K562 (cell line): ENCODE data around the gene CTCF. TPM values are rescaled to one million over a fixed set of nuclear protein-coding genes. Genes with fewer than 3 reads are reported as not detected.

Source experiments
- ATAC-seq: fragments of 200-7000 bp; cut with Tn5 transposase; 3 replicates; pipeline ENCODE4 v1.9.1; 2020; ENCODE audit warnings: moderate library complexity
- BruUV-seq: library from RNA; stranded (reverse); fragments of 400-500 nt; replicated peaks from 2 replicates; lab custom pipeline; 2021; lab: Mats Ljungman, UMichigan
- CTCF ChIA-PET: fragments of 300-600 bp; formaldehyde crosslinking; extraction: SDS; loops from one replicate; lab custom pipeline; 2021; ENCODE audit warnings: low intra/inter-chr PET ratio; lab: Yijun Ruan, JAX
- POLR2A ChIA-PET: fragments of 300-600, 350-650 bp; sonication (Branson Sonifier 250); formaldehyde crosslinking; extraction: SDS; loops from one replicate; lab custom pipeline; 2021; ENCODE audit warnings: antibody characterized with exemption, inconsistent platforms; lab: Yijun Ruan, JAX
- DNase-seq, 4 experiments: peaks; one replicate each; pipeline versions ENCODE4 v3.0.0 to v3.0.0-alpha.2; 2011 to 2018; ENCODE audit warnings: low spot score in 3 of 4, mixed read lengths in 3 of 4; ENCODE audit errors: extremely low read depth in 1 of 4
- FAIRE-seq: peaks from 2 replicates; lab custom pipeline; 2011; peaks lifted over from hg19 to GRCh38; lab: Jason Lieb, UNC
- H2AFZ ChIP-seq: 2 replicates; pipeline ENCODE4 v1.6.0; 2011; ENCODE audit warnings: low read depth, low read length, control low read depth, inconsistent platforms
- H3K27ac ChIP-seq: fragments of 200-600 bp; 3 replicates; pipeline ENCODE4 v1.8.0; 2011; ENCODE audit warnings: low read depth, mild to moderate bottlenecking, control low read depth, inconsistent platforms, low read length, moderate library complexity, mixed read lengths; ENCODE audit errors: extremely low read depth
- H3K27me3 ChIP-seq, 2 experiments: fragments of 300-600 bp in 1 of 2; 2 replicates in 1 of 2; 3 replicates in 1 of 2; pipeline versions ENCODE4 v1.6.0 to v1.8.0; 2011; ENCODE audit warnings: inconsistent platforms in 2 of 2, low read length in 2 of 2, mild to moderate bottlenecking in 1 of 2, mixed read lengths in 1 of 2, moderate library complexity in 1 of 2; ENCODE audit not compliant: control insufficient read depth in 2 of 2, insufficient read depth in 2 of 2
- H3K36me3 ChIP-seq: fragments of 300-600 bp; 3 replicates; pipeline ENCODE4 v1.8.0; 2011; ENCODE audit warnings: mild to moderate bottlenecking, low read length, inconsistent platforms; ENCODE audit not compliant: control insufficient read depth, insufficient read depth
- H3K4me1 ChIP-seq, 2 experiments: fragments of 200-600 bp in 1 of 2; replicated peaks in 1 of 2; 2 replicates in 1 of 2; 3 replicates in 1 of 2; pipeline versions ENCODE4 v1.5.1 to v1.8.0; 2011; ENCODE audit warnings: inconsistent platforms in 2 of 2, low read length in 2 of 2, mild to moderate bottlenecking in 1 of 2, mixed read lengths in 1 of 2, moderate library complexity in 1 of 2; ENCODE audit not compliant: control insufficient read depth in 2 of 2, insufficient read depth in 2 of 2
- H3K4me2 ChIP-seq: 2 replicates; pipeline ENCODE4 v1.6.1; 2011; ENCODE audit warnings: low read length, control low read depth, inconsistent platforms, mixed read lengths; ENCODE audit not compliant: insufficient read depth
- H3K4me3 ChIP-seq: fragments of 200-600 bp; sonication (generic), shearing (Covaris generic); 2 replicates; pipeline ENCODE4 v1.5.1; 2016; ENCODE audit warnings: control low read depth, inconsistent platforms
- H3K79me2 ChIP-seq: fragments of 200-600 bp; 3 replicates; pipeline ENCODE4 v1.8.0; 2011; ENCODE audit warnings: low read length, inconsistent platforms; ENCODE audit not compliant: control insufficient read depth, insufficient read depth
- H3K9ac ChIP-seq, 2 experiments: 2 replicates each; pipeline versions ENCODE4 v1.6.0 to v1.6.1; 2011; ENCODE audit warnings: low read depth in 2 of 2, low read length in 2 of 2, control low read depth in 1 of 2, inconsistent platforms in 1 of 2, mild to moderate bottlenecking in 1 of 2, mixed read lengths in 1 of 2; ENCODE audit not compliant: insufficient read depth in 1 of 2
- H3K9me1 ChIP-seq: one replicate; pipeline ENCODE4 v1.6.0; 2011; ENCODE audit warnings: inconsistent platforms, mild to moderate bottlenecking, low read length, moderate library complexity; ENCODE audit not compliant: control insufficient read depth, insufficient read depth
- H3K9me3 ChIP-seq: replicated peaks from 2 replicates; pipeline ENCODE4 v1.5.1; 2011; ENCODE audit warnings: low read depth, low read length, inconsistent platforms; ENCODE audit not compliant: control insufficient read depth, insufficient read depth
- H4K20me1 ChIP-seq: replicated peaks from 2 replicates; pipeline ENCODE4 v1.6.1; 2011; ENCODE audit warnings: low read length, inconsistent platforms, mixed read lengths; ENCODE audit not compliant: control insufficient read depth, insufficient read depth
- ARID1B ChIP-seq: fragments of 450-650 bp; IDR thresholded peaks from 2 replicates; pipeline ENCODE4 v1.6.1; 2016; ENCODE audit warnings: antibody characterized with exemption, mild to moderate bottlenecking, inconsistent platforms
- ARNT ChIP-seq, 2 experiments: fragments of 450-650 bp; IDR thresholded peaks; 2 replicates each; pipeline ENCODE4 v1.6.1; 2016; ENCODE audit warnings: mild to moderate bottlenecking in 1 of 2
- FOXP4 ChIP-seq: sonication (generic); formaldehyde crosslinking; IDR thresholded peaks from 2 replicates; pipeline ENCODE4 v1.8.0; 2022; ENCODE audit warnings: mild to moderate bottlenecking, missing genetic modification reagents, borderline replicate concordance
- RBBP5 ChIP-seq: fragments of 200-600 bp; sonication (generic); IDR thresholded peaks from 2 replicates; pipeline ENCODE4 v1.6.1; 2012; ENCODE audit warnings: borderline replicate concordance, mild to moderate bottlenecking, low read length, control low read depth, inconsistent platforms; ENCODE audit not compliant: insufficient read depth, poor library complexity, severe bottlenecking
- RBM15 ChIP-seq: fragments of 200-400 bp; formaldehyde crosslinking; IDR thresholded peaks from 2 replicates; pipeline ENCODE4 v1.6.1; 2018; ENCODE audit warnings: mild to moderate bottlenecking, low read length, moderate library complexity; ENCODE audit not compliant: insufficient read depth
- SPI1 ChIP-seq: IDR thresholded peaks from 2 replicates; pipeline ENCODE4 v1.6.1; 2011; ENCODE audit warnings: low read depth, low read length, control low read depth, borderline replicate concordance
- ZBED1 ChIP-seq: IDR thresholded peaks from 2 replicates; pipeline ENCODE4 v1.6.1; 2014
- ZNF184 ChIP-seq: sonication (generic); formaldehyde crosslinking; IDR thresholded peaks from 2 replicates; pipeline ENCODE4 v1.5.0; 2020; ENCODE audit warnings: missing genetic modification reagents
- ZNF408 ChIP-seq: fragments of 250-450 bp; sonication (Bioruptor Pico); IDR thresholded peaks from 2 replicates; pipeline ENCODE4 v1.4.0; 2020; ENCODE audit warnings: low read depth, mild to moderate bottlenecking, moderate library complexity
- ZNF431 ChIP-seq: sonication (generic); formaldehyde crosslinking; IDR thresholded peaks from 2 replicates; pipeline ENCODE4 v1.8.0; 2022; ENCODE audit warnings: mild to moderate bottlenecking, missing genetic modification reagents
- WGBS: fragments of 100-300 bp; shearing (Covaris generic); methylation state at CpG from one replicate; pipeline ENCODE4 v1.1.6; 2016; ENCODE audit warnings: low coverage, mixed read lengths; ENCODE audit not compliant: insufficient coverage; ENCODE audit errors: missing lambda C conversion rate; 5-methylcytosine and 5-hydroxymethylcytosine counted together
- in situ Hi-C: fragments of 300-500 bp; cut with MboI; formaldehyde crosslinking; loops from 4 replicates; pipeline ENCODE4 v1.15.0; 2018; ENCODE audit warnings: inconsistent platforms, mixed read lengths
- intact Hi-C: fragments of 100-400 bp; cut with micrococcal nuclease; formaldehyde crosslinking; loops from 2 replicates; pipeline ENCODE4 v1.14.2; 2022
- polyA plus RNA-seq, 8 experiments: library from polyadenylated mRNA; depleted of rRNA in 4 of 8; stranded (reverse) in 5 of 8; unstranded in 3 of 8; fragments of >200 nt; fragmentation: Nextera tagmentation in 2 of 8; fragmentation: Illumina TruSeq in 1 of 8; extraction: Ambion mirVana in 2 of 8; extraction: Trizol in 1 of 8; gene quantifications; 2 replicates each; pipeline versions ENCODE4 v1.2.1 to v1.2.3, GENCODE V29; 2011 to 2014; ENCODE audit warnings: inconsistent platforms in 1 of 8, missing spikeins in 1 of 8
- total RNA-seq, 7 experiments: library from RNA; depleted of rRNA in 6 of 7; stranded (reverse); fragments of >200 nt in 6 of 7; fragmentation: Illumina TruSeq in 2 of 7; extraction: Trizol in 2 of 7; gene quantifications; 2 replicates each; pipeline versions ENCODE4 v1.2.1 to v1.2.3, GENCODE V29; 2011 to 2021; ENCODE audit warnings: low replicate concordance in 1 of 7

CTCF gene
- total and polyA plus RNA-seq, 9 of the 15 experiments (the other 6 are each of a cell fraction or from before 2014, with no cell fraction given): 7.8 to 49.2 (median 33.9) TPM

GRCh38 chr16:67548265-67549126 is 13.8 kb upstream of the CTCF start:
- H3K9ac ChIP-seq: peak overlapping the region in 1 of 2 experiments; percentile 77; a peak in 2 of 4 replicates
- 70% methylated on average over 4 of the region's 4 CpGs for WGBS
- peaks cover 0 to 23% of the 10 kb centered on the region in 2 experiments; a peak in 2 of 5 replicates for H3K4me1 ChIP-seq
- no peak overlapping the region for H3K4me2 ChIP-seq
- ATAC-seq: no peak
- no peaks in the 10 kb centered on the region for H3K9me3 ChIP-seq
- H2AFZ ChIP-seq: no peak overlapping the region
- H3K4me3 ChIP-seq: no peak overlapping the region
- no peak for DNase-seq
- peaks cover 29% of the 10 kb centered on the region; the same call in 1 of the 3 replicates for H3K36me3 ChIP-seq
- H3K27ac ChIP-seq: no peak overlapping the region
- TF ChIP-seq RBBP5 (no peak), SPI1 (0 out of 2 replicates have a peak, but pooled peaks have one; percentile 20)
- in situ Hi-C loops (no loop called here), intact Hi-C loops (no loop called here)
- ChIA-PET POLR2A (interaction anchor here (0.6 to 3.7 kb wide), 2 partner anchors 13 to 302 kb away, joined by 3 to 24 read pairs; partner anchors contain the start of gene CTCF), CTCF (interaction anchor here (3.5 kb wide), 1 partner anchor 96 kb away, joined by 32 read pairs; the partner anchor contains the start of gene CARMIL2)
- no peaks in the 10 kb centered on the region for H3K9me1 ChIP-seq
- no peak for FAIRE-seq
- no TSS peak for BruUV-seq
- peaks cover 3% of the 10 kb centered on the region; the same call in 1 of the 2 replicates for H4K20me1 ChIP-seq
- H3K27me3 ChIP-seq: no peaks in the 10 kb centered on the region
- H3K79me2 ChIP-seq: no peaks in the 10 kb centered on the region

- intact Hi-C loops: no loop called here
- Histone ChIP-seq H4K20me1 (no peaks in the 10 kb centered on the region), H3K4me1 (peaks cover 0 to 21% of the 10 kb centered on the region in 2 experiments; a peak in 2 of 5 replicates), H2AFZ (no peak overlapping the region), H3K27ac (no peak overlapping the region), H3K4me3 (no peak overlapping the region), H3K36me3 (peaks cover 27% of the 10 kb centered on the region; the same call in 1 of the 3 replicates), H3K9ac (peak overlapping the region in 1 of 2 experiments; percentile 77; a peak in 1 of 4 replicates), H3K4me2 (no peak overlapping the region), H3K79me2 (no peaks in the 10 kb centered on the region), H3K9me3 (no peaks in the 10 kb centered on the region), H3K27me3 (no peaks in the 10 kb centered on the region), H3K9me1 (no peaks in the 10 kb centered on the region)
- BruUV-seq: no TSS peak
- CTCF ChIA-PET: no interaction called here
- 52% methylated on average over 4 of the region's 4 CpGs for WGBS
- FAIRE-seq (no peak), ATAC-seq (no peak), DNase-seq (no peak)
- in situ Hi-C loops: no loop called here
- TF ChIP-seq ZNF408 (CRISPR knock-in tag): no peak
- no peak for TF ChIP-seq ZNF431 (CRISPR knock-in tag)
- TF ChIP-seq RBM15: no peak
- TF ChIP-seq ZNF184 (CRISPR knock-in tag): no peak
- no peak for TF ChIP-seq FOXP4 (CRISPR knock-in tag)
- no peak for TF ChIP-seq ARID1B
- TF ChIP-seq ZBED1: no peak
- no peak for TF ChIP-seq ARNT (IDR thresholded peaks at IDR 0.05)
- POLR2A ChIA-PET: interaction anchor here (0.6 kb wide), 1 partner anchor 303 kb away, joined by 3 read pairs; no protein-coding TSS in a partner anchor
Measured at GRCh38 chr16:67549240-67549639, 13.1 kb upstream of the CTCF start.
